ENCODE data around the gene GP1BB. TPM values are rescaled to one million over a fixed set of nuclear protein-coding genes. Genes with fewer than 3 reads are reported as not detected.

Gene GP1BB
- polyA plus RNA-seq, 1 experiment: 0.20 TPM

- H3K27ac ChIP-seq (ENCODE audit: low read depth, low read length): no peak overlapping the region
- no peak overlapping the region for H3K4me3 ChIP-seq (ENCODE audit: low read depth, low read length)
- H3K9me3 ChIP-seq (ENCODE audit: control insufficient read depth, insufficient read depth, low read length): peaks cover under 1% of the 10 kb centered on the region; the same call in 1 of the 2 replicates
- POLR2A ChIA-PET: interaction anchor here (0.7 kb wide), 1 partner anchor 23 kb away, joined by 13 read pairs; no protein-coding TSS in a partner anchor
- CTCF ChIA-PET: no interaction called here
- H3K27me3 ChIP-seq (ENCODE audit: control insufficient read depth, insufficient read depth, low read length): peaks cover 15% of the 10 kb centered on the region
- TF ChIP-seq, protein P1, sequence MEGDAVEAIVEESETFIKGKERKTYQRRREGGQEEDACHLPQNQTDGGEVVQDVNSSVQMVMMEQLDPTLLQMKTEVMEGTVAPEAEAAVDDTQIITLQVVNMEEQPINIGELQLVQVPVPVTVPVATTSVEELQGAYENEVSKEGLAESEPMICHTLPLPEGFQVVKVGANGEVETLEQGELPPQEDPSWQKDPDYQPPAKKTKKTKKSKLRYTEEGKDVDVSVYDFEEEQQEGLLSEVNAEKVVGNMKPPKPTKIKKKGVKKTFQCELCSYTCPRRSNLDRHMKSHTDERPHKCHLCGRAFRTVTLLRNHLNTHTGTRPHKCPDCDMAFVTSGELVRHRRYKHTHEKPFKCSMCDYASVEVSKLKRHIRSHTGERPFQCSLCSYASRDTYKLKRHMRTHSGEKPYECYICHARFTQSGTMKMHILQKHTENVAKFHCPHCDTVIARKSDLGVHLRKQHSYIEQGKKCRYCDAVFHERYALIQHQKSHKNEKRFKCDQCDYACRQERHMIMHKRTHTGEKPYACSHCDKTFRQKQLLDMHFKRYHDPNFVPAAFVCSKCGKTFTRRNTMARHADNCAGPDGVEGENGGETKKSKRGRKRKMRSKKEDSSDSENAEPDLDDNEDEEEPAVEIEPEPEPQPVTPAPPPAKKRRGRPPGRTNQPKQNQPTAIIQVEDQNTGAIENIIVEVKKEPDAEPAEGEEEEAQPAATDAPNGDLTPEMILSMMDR (IDR thresholded peaks at IDR 0.05; ENCODE audit: low read depth, low read length): no peak
- DNase-seq (ENCODE audit: low read depth, low spot score): no peak
Observed at GRCh38 chr22:19700790-19701419, 22.4 kb upstream of the GP1BB start.

DNA sequence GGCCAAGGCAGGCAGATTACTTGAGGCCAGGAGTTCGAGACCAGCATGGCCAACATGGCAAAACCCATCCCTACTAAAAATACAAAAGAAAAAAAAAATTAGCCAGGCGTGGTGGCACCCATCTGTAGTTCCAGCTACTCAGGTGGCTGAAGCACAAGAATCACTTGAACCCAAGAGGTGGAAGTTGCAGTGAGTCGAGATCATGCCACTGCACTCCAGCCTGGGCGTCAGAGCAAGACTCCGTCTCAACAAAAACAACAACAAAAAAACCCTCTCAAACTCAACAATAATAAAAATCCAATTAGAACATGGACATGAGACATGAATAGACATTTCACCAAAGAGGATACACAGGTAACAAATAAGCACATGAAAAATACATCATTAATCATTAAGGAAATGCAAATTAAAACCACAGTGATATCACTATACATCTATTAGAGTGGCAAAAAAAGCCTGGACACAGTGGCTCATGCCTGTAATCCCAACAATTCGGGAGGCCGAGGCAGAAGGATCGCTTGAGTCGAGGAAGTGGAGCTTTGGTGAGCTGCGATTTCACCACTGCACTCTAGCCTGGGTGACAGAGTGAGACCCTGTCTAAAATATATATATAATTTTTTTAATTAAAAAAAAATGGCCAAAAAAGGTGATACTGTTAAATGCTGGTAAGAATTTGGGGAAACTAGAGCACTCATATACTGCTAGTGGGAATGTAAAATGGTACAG lies 21.8 kb upstream of the GP1BB start:
- CTCF ChIA-PET: interaction anchor here (0.8 kb wide), 1 partner anchor 22 kb away, joined by 3 read pairs; no protein-coding TSS in a partner anchor
- TF ChIP-seq, protein P1 (IDR thresholded peaks at IDR 0.05; ENCODE audit: low read depth, low read length): no peak
- POLR2A ChIA-PET: no interaction called here
- no peak for DNase-seq (ENCODE audit: low read depth, low spot score)
- no peak overlapping the region for H3K4me3 ChIP-seq (ENCODE audit: low read depth, low read length)
- H3K27ac ChIP-seq (ENCODE audit: low read depth, low read length): no peak overlapping the region
- no peaks in the 10 kb centered on the region for H3K9me3 ChIP-seq (ENCODE audit: control insufficient read depth, insufficient read depth, low read length)
- H3K27me3 ChIP-seq (ENCODE audit: control insufficient read depth, insufficient read depth, low read length): peaks cover 15% of the 10 kb centered on the region

DNA sequence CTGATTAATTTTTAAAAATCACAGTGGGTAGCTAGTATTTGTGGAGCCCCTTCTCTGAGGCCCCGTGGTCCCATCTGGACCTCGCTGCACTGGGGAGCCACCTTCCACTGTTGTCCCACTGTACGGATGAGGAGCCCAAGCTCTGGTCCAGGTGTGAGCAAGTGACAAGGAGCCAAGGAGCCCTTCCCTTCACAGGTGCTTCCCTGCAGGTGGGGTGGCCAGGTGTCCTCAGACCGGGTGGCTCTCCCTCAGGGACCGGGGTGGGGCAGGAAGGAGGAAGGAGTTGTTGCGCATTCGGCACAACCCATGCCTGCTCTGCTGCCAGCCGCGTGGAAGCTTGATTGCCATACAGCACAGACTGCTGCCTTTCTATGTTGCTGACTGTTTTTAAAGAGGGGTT lies 19.5 kb upstream of the GP1BB start:
- no peak for DNase-seq (ENCODE audit: low read depth, low spot score)
- peaks cover 19% of the 10 kb centered on the region for H3K27me3 ChIP-seq (ENCODE audit: control insufficient read depth, insufficient read depth, low read length)
- no peak overlapping the region for H3K27ac ChIP-seq (ENCODE audit: low read depth, low read length)
- ChIA-PET CTCF (no interaction called here), POLR2A (no interaction called here)
- no peaks in the 10 kb centered on the region for H3K9me3 ChIP-seq (ENCODE audit: control insufficient read depth, insufficient read depth, low read length)
- TF ChIP-seq, protein P1 (IDR thresholded peaks at IDR 0.05; ENCODE audit: low read depth, low read length): no peak
- no peak overlapping the region for H3K4me3 ChIP-seq (ENCODE audit: low read depth, low read length)

DNA sequence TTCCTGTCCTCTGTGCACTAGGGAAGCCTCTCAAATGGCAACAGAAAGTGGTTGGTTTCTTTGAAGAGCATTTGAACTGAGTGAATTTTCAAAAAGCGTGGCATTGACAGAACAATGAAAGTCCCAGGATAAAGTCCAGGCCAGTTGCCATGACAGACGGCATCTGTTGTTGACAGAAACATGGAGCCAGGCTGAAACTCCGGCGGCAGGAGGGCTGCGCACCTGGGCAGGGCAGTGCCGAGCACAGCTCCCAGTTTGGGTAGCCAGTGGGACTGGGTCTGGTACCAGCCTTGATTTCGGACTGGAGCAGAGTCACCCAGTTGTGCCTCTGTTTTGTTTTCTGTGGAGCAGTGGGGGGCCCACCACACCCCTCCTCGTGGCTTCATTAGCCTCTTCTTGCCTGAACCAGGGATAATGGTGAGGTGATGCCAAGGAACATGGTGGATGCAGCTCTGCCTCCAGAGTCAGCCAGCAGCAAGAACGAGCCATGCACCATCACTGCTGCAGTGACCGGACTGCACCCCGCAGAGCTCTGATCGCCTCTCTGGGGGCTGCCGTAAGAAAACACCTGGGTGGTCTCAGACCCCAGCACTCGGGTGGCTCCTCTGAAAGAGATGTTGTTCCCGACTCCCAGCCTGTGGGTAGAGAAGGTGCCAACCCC lies 18.9 kb upstream of the GP1BB start:
- Histone ChIP-seq H3K4me3 (ENCODE audit: low read depth, low read length) (no peak overlapping the region), H3K9me3 (ENCODE audit: control insufficient read depth, insufficient read depth, low read length) (no peaks in the 10 kb centered on the region), H3K27me3 (ENCODE audit: control insufficient read depth, insufficient read depth, low read length) (peaks cover 23% of the 10 kb centered on the region), H3K27ac (ENCODE audit: low read depth, low read length) (no peak overlapping the region)
- ChIA-PET CTCF (no interaction called here), POLR2A (no interaction called here)
- TF ChIP-seq, protein P1 (IDR thresholded peaks at IDR 0.05; ENCODE audit: low read depth, low read length): no peak
- no peak for DNase-seq (ENCODE audit: low read depth, low spot score)
